HepG2 (cell line): ENCODE data around the gene TSACC. TPM values are rescaled to one million over a fixed set of nuclear protein-coding genes. Genes with fewer than 3 reads are reported as not detected.

ENCODE experiments used
- BORCS8-MEF2B ChIP-seq: sonication (generic); formaldehyde crosslinking; IDR thresholded peaks from 2 replicates; pipeline ENCODE4 v1.8.0; 2022; ENCODE audit warnings: mild to moderate bottlenecking, missing genetic modification reagents
- FIP1L1 ChIP-seq: fragments of 200-400 bp; formaldehyde crosslinking; IDR thresholded peaks from 2 replicates; pipeline ENCODE4 v1.6.1; 2018; ENCODE audit warnings: low read depth, mild to moderate bottlenecking, low read length, moderate library complexity, borderline replicate concordance; ENCODE audit not compliant: insufficient read depth
- FOXA3 ChIP-seq: IDR thresholded peaks from 2 replicates; pipeline ENCODE4 v1.6.1; 2016; ENCODE audit warnings: missing genetic modification reagents, missing compliant biosample characterization
- HCFC1 ChIP-seq: fragments of 150-350 bp; IDR thresholded peaks from 2 replicates; pipeline ENCODE4 v1.6.1; 2014; ENCODE audit warnings: low read depth, low read length
- HNF1A ChIP-seq, 2 experiments: sonication (generic) in 1 of 2; formaldehyde crosslinking in 1 of 2; IDR thresholded peaks; 2 replicates each; pipeline versions ENCODE4 v1.4.0 to v1.6.1; 2016 to 2020; ENCODE audit warnings: borderline replicate concordance in 1 of 2, low read depth in 1 of 2, mild to moderate bottlenecking in 1 of 2, missing genetic modification reagents in 1 of 2
- ISX ChIP-seq: sonication (generic); formaldehyde crosslinking; conservative IDR thresholded peaks from 2 replicates; pipeline ENCODE4 v1.5.0; 2020; ENCODE audit warnings: missing genetic modification reagents
- KLF16 ChIP-seq, 2 experiments: sonication (generic) in 1 of 2; formaldehyde crosslinking in 1 of 2; IDR thresholded peaks; 2 replicates each; pipeline versions ENCODE4 v1.6.1 to v1.8.0; 2016 to 2023; ENCODE audit warnings: missing genetic modification reagents in 2 of 2, missing compliant biosample characterization in 1 of 2
- PHF21A ChIP-seq: sonication (generic); formaldehyde crosslinking; IDR thresholded peaks from 2 replicates; pipeline ENCODE4 v1.5.0; 2020; ENCODE audit warnings: mild to moderate bottlenecking, missing genetic modification reagents
- POLR2A ChIP-seq, 2 experiments: IDR thresholded peaks; 2 replicates each; pipeline ENCODE4 v1.6.1; 2011; ENCODE audit warnings: low read depth in 2 of 2, low read length in 2 of 2, mild to moderate bottlenecking in 1 of 2, moderate library complexity in 1 of 2; ENCODE audit not compliant: insufficient read depth in 1 of 2
- SCMH1 ChIP-seq: sonication (generic); formaldehyde crosslinking; IDR thresholded peaks from 2 replicates; pipeline ENCODE4 v1.9.0; 2021; ENCODE audit warnings: missing genetic modification reagents, mild to moderate bottlenecking, borderline replicate concordance
- SKI ChIP-seq: fragments of 450-650 bp; IDR thresholded peaks from one replicate; pipeline ENCODE4 v1.6.1; 2018; ENCODE audit warnings: mild to moderate bottlenecking; ENCODE audit not compliant: partially characterized antibody
- SP140L ChIP-seq: sonication (generic); formaldehyde crosslinking; IDR thresholded peaks from 2 replicates; pipeline ENCODE4 v1.4.0; 2020; ENCODE audit warnings: missing genetic modification reagents, borderline replicate concordance
- TOE1 ChIP-seq: sonication (generic); formaldehyde crosslinking; IDR thresholded peaks from 2 replicates; pipeline ENCODE4 v1.4.0; 2020; ENCODE audit warnings: mild to moderate bottlenecking, missing genetic modification reagents
- XBP1 ChIP-seq: sonication (generic); formaldehyde crosslinking; IDR thresholded peaks from 2 replicates; pipeline ENCODE4 v1.5.0; 2020; ENCODE audit warnings: missing genetic modification reagents
- YEATS4 ChIP-seq: sonication (generic); formaldehyde crosslinking; IDR thresholded peaks from 2 replicates; pipeline ENCODE4 v1.4.0; 2020; ENCODE audit warnings: missing genetic modification reagents, borderline replicate concordance
- ZMAT3 ChIP-seq: sonication (generic); formaldehyde crosslinking; conservative IDR thresholded peaks from 2 replicates; pipeline ENCODE4 v1.7.0; 2021; ENCODE audit warnings: missing genetic modification reagents
- ZNF260 ChIP-seq: sonication (generic); formaldehyde crosslinking; IDR thresholded peaks from 2 replicates; pipeline ENCODE4 v1.4.0; 2020; ENCODE audit warnings: missing genetic modification reagents, low read depth, mild to moderate bottlenecking, borderline replicate concordance
- ZNF747 ChIP-seq: sonication (generic); formaldehyde crosslinking; IDR thresholded peaks from 2 replicates; pipeline ENCODE4 v1.8.1; 2023; ENCODE audit warnings: missing genetic modification reagents, mild to moderate bottlenecking, borderline replicate concordance
- polyA plus RNA-seq, 8 experiments: library from polyadenylated mRNA; depleted of rRNA in 3 of 8; stranded (reverse) in 7 of 8; unstranded in 1 of 8; fragments of >200 nt; fragmentation: Illumina TruSeq in 4 of 8; extraction: Trizol in 4 of 8; gene quantifications; 2 replicates each; pipeline versions ENCODE4 v1.2.1 to v1.2.3, GENCODE V29; 2011 to 2016; ENCODE audit warnings: low read depth in 4 of 8, missing spikeins in 1 of 8, mixed read lengths in 1 of 8; ENCODE audit not compliant: insufficient read depth in 1 of 8
- total RNA-seq, 5 experiments: library from RNA; depleted of rRNA; stranded (reverse); fragments of >200 nt; fragmentation: Illumina TruSeq; extraction: Trizol; gene quantifications; 2 replicates each; pipeline ENCODE4 v1.2.3, GENCODE V29; 2016; ENCODE audit warnings: low read depth in 1 of 5
- TF ChIP-seq, protein P1 (sequence below): sonication (generic); formaldehyde crosslinking; IDR thresholded peaks from 2 replicates; pipeline ENCODE4 v1.5.0; 2020; ENCODE audit warnings: missing genetic modification reagents
- TF ChIP-seq, protein P2 (sequence below): sonication (generic); formaldehyde crosslinking; IDR thresholded peaks from 2 replicates; pipeline ENCODE4 v1.4.0; 2020; ENCODE audit warnings: mild to moderate bottlenecking, missing genetic modification reagents

Gene TSACC
- total and polyA plus RNA-seq, 2 of the 13 experiments (the other 11 are each of a cell fraction or from before 2014, with no cell fraction given), result 1.5 to 2.6 TPM

DNA sequence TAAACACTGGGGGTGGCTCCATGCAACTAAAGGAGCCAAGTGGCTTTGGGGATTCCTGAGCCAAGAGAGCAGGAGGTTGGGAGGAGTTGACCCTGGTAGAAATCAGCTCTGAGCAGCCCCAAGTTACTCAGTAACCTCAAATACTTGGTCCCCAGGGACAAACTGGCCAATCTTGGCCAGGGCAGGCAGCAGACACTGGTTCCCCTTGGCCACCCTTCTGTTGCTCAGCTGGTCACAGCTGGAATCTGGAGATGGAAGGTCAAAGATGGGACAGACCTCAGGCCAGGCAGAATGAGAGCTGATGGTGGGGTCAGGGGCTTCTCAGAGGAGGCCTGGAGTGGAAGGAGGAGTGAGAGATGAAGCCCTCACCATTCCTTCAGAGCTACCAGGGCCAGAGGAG is 27.4 kb downstream of the TSACC start (continued):
- TF ChIP-seq BORCS8-MEF2B (peak; percentile 40; the same call in 1 of the 2 replicates), HNF1A (IDR thresholded peaks at IDR 0.05; ENCODE audit: low read depth) (peak; percentile 60; the same call in 1 of the 2 replicates), HNF1A (CRISPR knock-in tag; IDR thresholded peaks at IDR 0.05; ENCODE audit: borderline replicate concordance) (0 out of 2 replicates have a peak, but pooled peaks have one; percentile 16), SCMH1 (no peak), ZMAT3 (CRISPR knock-in tag) (no peak), TOE1 (CRISPR knock-in tag) (no peak), SKI (no peak), FOXA3 (CRISPR knock-in tag) (no peak), HCFC1 (no peak), ISX (CRISPR knock-in tag) (no peak), SP140L (CRISPR knock-in tag) (no peak), ZNF260 (no peak), YEATS4 (CRISPR knock-in tag) (no peak), POLR2A (IDR thresholded peaks at IDR 0.05; ENCODE audit: insufficient read depth in 1 of 2, low read depth in 2 of 2, low read length in 2 of 2) (peak; percentile 29 to 43; a peak in 1 of 4 replicates), FIP1L1 (no peak), PHF21A (CRISPR knock-in tag) (peak; percentile 14; the same call in 1 of the 2 replicates), KLF16 (CRISPR knock-in tag; IDR thresholded peaks at IDR 0.05) (no peak), ZNF747 (CRISPR knock-in tag) (no peak), XBP1 (CRISPR knock-in tag) (no peak)
- TF ChIP-seq, protein P1, sequence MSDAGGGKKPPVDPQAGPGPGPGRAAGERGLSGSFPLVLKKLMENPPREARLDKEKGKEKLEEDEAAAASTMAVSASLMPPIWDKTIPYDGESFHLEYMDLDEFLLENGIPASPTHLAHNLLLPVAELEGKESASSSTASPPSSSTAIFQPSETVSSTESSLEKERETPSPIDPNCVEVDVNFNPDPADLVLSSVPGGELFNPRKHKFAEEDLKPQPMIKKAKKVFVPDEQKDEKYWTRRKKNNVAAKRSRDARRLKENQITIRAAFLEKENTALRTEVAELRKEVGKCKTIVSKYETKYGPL (CRISPR knock-in tag), result no peak
- TF ChIP-seq, protein P2, sequence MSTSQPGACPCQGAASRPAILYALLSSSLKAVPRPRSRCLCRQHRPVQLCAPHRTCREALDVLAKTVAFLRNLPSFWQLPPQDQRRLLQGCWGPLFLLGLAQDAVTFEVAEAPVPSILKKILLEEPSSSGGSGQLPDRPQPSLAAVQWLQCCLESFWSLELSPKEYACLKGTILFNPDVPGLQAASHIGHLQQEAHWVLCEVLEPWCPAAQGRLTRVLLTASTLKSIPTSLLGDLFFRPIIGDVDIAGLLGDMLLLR (CRISPR knock-in tag), result no peak
